GM12878 (cell line): ENCODE data around the gene FOXP1. TPM values are rescaled to one million over a fixed set of nuclear protein-coding genes. Genes with fewer than 3 reads are reported as not detected.

Experiments
- ATAC-seq: fragments of 200-7000 bp; cut with Tn5 transposase; 3 replicates; pipeline ENCODE4 v1.9.1; 2020; ENCODE audit warnings: mild to moderate bottlenecking, moderate library complexity
- BruUV-seq: library from RNA; stranded (reverse); fragments of 400-500 nt; replicated peaks from 2 replicates; lab custom pipeline; 2021; lab: Mats Ljungman, UMichigan
- CTCF ChIA-PET: fragments of 300-600 bp; sonication (Branson Sonifier 250); formaldehyde crosslinking; extraction: SDS; loops from one replicate; lab custom pipeline; 2021; ENCODE audit warnings: inconsistent platforms; lab: Yijun Ruan, JAX
- POLR2A ChIA-PET: fragments of 350-600 bp; formaldehyde crosslinking; extraction: SDS; loops from one replicate; lab custom pipeline; 2021; ENCODE audit warnings: inconsistent platforms; lab: Charles Lee
- RAD21 ChIA-PET: fragments of 300-600 bp; sonication (Branson Sonifier 250); formaldehyde crosslinking; loops from one replicate; lab custom pipeline; 2023; ENCODE audit warnings: antibody characterized with exemption; ENCODE audit not compliant: unreplicated experiment; lab: Charles Lee
- SMC1A ChIA-PET: fragments of 300-600 bp; sonication (Branson Sonifier 250); formaldehyde crosslinking; loops from one replicate; lab custom pipeline; 2023; ENCODE audit not compliant: unreplicated experiment, uncharacterized antibody; lab: Charles Lee
- DNase-seq: peaks from one replicate; pipeline ENCODE4 v3.0.0-alpha.2; 2011; ENCODE audit warnings: low read depth, low spot score
- FAIRE-seq: peaks from 3 replicates; lab custom pipeline; 2011; peaks lifted over from hg19 to GRCh38; lab: Jason Lieb, UNC
- H2AFZ ChIP-seq: 2 replicates; pipeline ENCODE4 v1.6.0; 2011; ENCODE audit warnings: low read depth, low read length, control low read depth; ENCODE audit not compliant: control insufficient read depth
- H3K27ac ChIP-seq: 2 replicates; pipeline ENCODE4 v1.5.1; 2011; ENCODE audit warnings: control low read depth; ENCODE audit not compliant: control insufficient read depth, insufficient read depth
- H3K27me3 ChIP-seq, 2 experiments: replicated peaks in 1 of 2; 2 replicates each; pipeline versions ENCODE4 v1.6.0 to v1.6.1; 2011; ENCODE audit warnings: low read length in 1 of 2; ENCODE audit not compliant: control insufficient read depth in 2 of 2, insufficient read depth in 2 of 2
- H3K36me3 ChIP-seq, 2 experiments: 2 replicates each; pipeline ENCODE4 v1.5.1; 2011; ENCODE audit warnings: low read length in 1 of 2; ENCODE audit not compliant: control insufficient read depth in 2 of 2, insufficient read depth in 2 of 2
- H3K4me1 ChIP-seq: 2 replicates; pipeline ENCODE4 v1.6.1; 2011; ENCODE audit warnings: mild to moderate bottlenecking, low read length, moderate library complexity, mixed read lengths; ENCODE audit not compliant: control insufficient read depth, insufficient read depth
- H3K4me2 ChIP-seq: 2 replicates; pipeline ENCODE4 v1.6.0; 2011; ENCODE audit warnings: control low read depth; ENCODE audit not compliant: control insufficient read depth, insufficient read depth
- H3K4me3 ChIP-seq: fragments of 200-600 bp; sonication (generic); 2 replicates; pipeline ENCODE4 v1.5.1; 2016
- H3K79me2 ChIP-seq: 2 replicates; pipeline ENCODE4 v1.6.0; 2011; ENCODE audit warnings: low read length; ENCODE audit not compliant: control insufficient read depth, insufficient read depth
- H3K9ac ChIP-seq: 2 replicates; pipeline ENCODE4 v1.8.0; 2011; ENCODE audit warnings: low read length, control low read depth, mixed read lengths; ENCODE audit not compliant: control insufficient read depth, insufficient read depth
- H3K9me3 ChIP-seq: replicated peaks from 3 replicates; pipeline ENCODE4 v1.5.1; 2011; ENCODE audit warnings: mild to moderate bottlenecking, low read length; ENCODE audit not compliant: control insufficient read depth, insufficient read depth
- H4K20me1 ChIP-seq: 2 replicates; pipeline ENCODE4 v1.6.0; 2011; ENCODE audit not compliant: control insufficient read depth, insufficient read depth
- EP300 ChIP-seq, 2 experiments: fragments of 150-350 bp in 1 of 2; IDR thresholded peaks; 2 replicates each; pipeline ENCODE4 v1.6.1; 2011 to 2012; ENCODE audit warnings: low read depth in 2 of 2, low read length in 2 of 2, borderline replicate concordance in 1 of 2, improper control_type of control experiment in 1 of 2, inconsistent platforms in 1 of 2; ENCODE audit not compliant: control insufficient read depth in 1 of 2
- ETV6 ChIP-seq, 2 experiments: fragments of 450-650 bp in 1 of 2; IDR thresholded peaks in 1 of 2; conservative IDR thresholded peaks in 1 of 2; 2 replicates each; pipeline ENCODE4 v1.6.1; 2014; ENCODE audit warnings: antibody characterized with exemption in 1 of 2, borderline replicate concordance in 1 of 2, low read depth in 1 of 2, mild to moderate bottlenecking in 1 of 2, moderate library complexity in 1 of 2
- EZH2 ChIP-seq: IDR thresholded peaks from 2 replicates; pipeline ENCODE4 v1.6.1; 2012; ENCODE audit warnings: low read depth, mild to moderate bottlenecking, control low read depth, inconsistent platforms, low read length, borderline replicate concordance; ENCODE audit not compliant: control insufficient read depth
- FOS ChIP-seq: IDR thresholded peaks from 3 replicates; pipeline ENCODE4 v1.6.1; 2011; ENCODE audit warnings: borderline replicate concordance; ENCODE audit not compliant: insufficient read length; ENCODE audit errors: extremely low read depth
- KAT2A ChIP-seq: conservative IDR thresholded peaks from 2 replicates; pipeline ENCODE4 v1.6.1; 2011; ENCODE audit warnings: low read depth, low read length; ENCODE audit not compliant: control insufficient read depth
- KLF5 ChIP-seq: fragments of 450-650 bp; IDR thresholded peaks from 2 replicates; pipeline ENCODE4 v1.6.1; 2014; ENCODE audit warnings: mild to moderate bottlenecking; ENCODE audit not compliant: partially characterized antibody
- MTA3 ChIP-seq: IDR thresholded peaks from 2 replicates; pipeline ENCODE4 v1.6.1; 2012; ENCODE audit warnings: low read length, inconsistent platforms, borderline replicate concordance
- MYB ChIP-seq: fragments of 150-350 bp; IDR thresholded peaks from 2 replicates; pipeline ENCODE4 v1.6.1; 2014; ENCODE audit warnings: mild to moderate bottlenecking, low read depth, low read length, borderline replicate concordance
- NFIC ChIP-seq: IDR thresholded peaks from 2 replicates; pipeline ENCODE4 v1.6.1; 2012; ENCODE audit warnings: low read depth, mild to moderate bottlenecking, inconsistent platforms, low read length, moderate library complexity
- POLR2AphosphoS5 ChIP-seq: IDR thresholded peaks from 2 replicates; pipeline ENCODE4 v1.6.1; 2011; ENCODE audit warnings: mild to moderate bottlenecking, low read length, inconsistent platforms
- RAD51 ChIP-seq: fragments of 450-650 bp; IDR thresholded peaks from 2 replicates; pipeline ENCODE4 v1.6.1; 2016; ENCODE audit warnings: moderate library complexity, mild to moderate bottlenecking, inconsistent platforms
- RFX5 ChIP-seq: IDR thresholded peaks from 2 replicates; pipeline ENCODE4 v1.6.1; 2011; ENCODE audit warnings: low read depth, low read length, improper control_type of control experiment
- SUPT20H ChIP-seq: IDR thresholded peaks from 2 replicates; pipeline ENCODE4 v1.6.1; 2011; ENCODE audit warnings: low read depth, mild to moderate bottlenecking, low read length, moderate library complexity, borderline replicate concordance; ENCODE audit not compliant: control insufficient read depth
- TARDBP ChIP-seq: IDR thresholded peaks from 2 replicates; pipeline ENCODE4 v1.6.1; 2016; ENCODE audit warnings: borderline replicate concordance
- TCF12 ChIP-seq: IDR thresholded peaks from 2 replicates; pipeline ENCODE4 v1.6.1; 2011; ENCODE audit warnings: low read depth, mild to moderate bottlenecking, low read length
- YBX1 ChIP-seq: fragments of 450-650 bp; IDR thresholded peaks from 2 replicates; pipeline ENCODE4 v1.6.1; 2016; ENCODE audit warnings: antibody characterized with exemption
- ZNF384 ChIP-seq: IDR thresholded peaks from 2 replicates; pipeline ENCODE4 v1.6.1; 2012; ENCODE audit warnings: low read depth, mild to moderate bottlenecking, low read length, improper control_type of control experiment, borderline replicate concordance
- ZSCAN29 ChIP-seq: fragments of 450-650 bp; IDR thresholded peaks from 2 replicates; pipeline ENCODE4 v1.6.1; 2017; ENCODE audit warnings: mild to moderate bottlenecking, moderate library complexity
- WGBS: methylation state at CpG from one replicate; pipeline ENCODE4 v1.1.6; 2016; ENCODE audit warnings: low lambda C conversion rate; ENCODE audit not compliant: insufficient replicate concordance, insufficient coverage; ENCODE audit errors: missing lambda C conversion rate; 5-methylcytosine and 5-hydroxymethylcytosine counted together
- in situ Hi-C: fragments of 300-500 bp; cut with MboI; formaldehyde crosslinking; loops from 9 replicates; pipeline ENCODE4 v1.14.3; 2018; ENCODE audit warnings: mixed read lengths
- intact Hi-C: fragments of 100-400 bp; cut with micrococcal nuclease; formaldehyde crosslinking; loops from one replicate; pipeline ENCODE4 v1.14.2; 2022; ENCODE audit not compliant: unreplicated experiment
- polyA plus RNA-seq, 11 experiments: library from polyadenylated mRNA; depleted of rRNA in 4 of 11; unstranded in 6 of 11; stranded (reverse) in 5 of 11; fragments of >200 nt; fragmentation: Nextera tagmentation in 4 of 11; fragmentation: Illumina TruSeq in 1 of 11; extraction: Ambion mirVana in 4 of 11; extraction: Trizol in 1 of 11; gene quantifications; 1 replicate in 1 of 11; 2 replicates in 10 of 11; pipeline versions ENCODE4 v1.2.1 to v1.2.3, GENCODE V29; 2011 to 2016; ENCODE audit warnings: inconsistent platforms in 2 of 11, missing spikeins in 2 of 11, low read depth in 1 of 11
- total RNA-seq, 4 experiments: library from RNA; depleted of rRNA in 3 of 4; stranded (reverse); fragments of >200 nt in 3 of 4; fragmentation: Illumina TruSeq in 1 of 4; extraction: Trizol in 1 of 4; gene quantifications; 2 replicates each; pipeline versions ENCODE4 v1.2.1 to v1.2.3, GENCODE V29; 2013 to 2021
- TF ChIP-seq, protein P1 (sequence below): IDR thresholded peaks from 2 replicates; pipeline ENCODE4 v1.6.1; 2011; ENCODE audit warnings: low read depth, mild to moderate bottlenecking, low read length, moderate library complexity, borderline replicate concordance; ENCODE audit errors: extremely low read depth

FOXP1 gene
- total and polyA plus RNA-seq, 10 of the 15 experiments (the other 5 are each of a cell fraction or from before 2014, with no cell fraction given): 0.05 to 1.6 (median 0.20) TPM; not detected in 1

DNA sequence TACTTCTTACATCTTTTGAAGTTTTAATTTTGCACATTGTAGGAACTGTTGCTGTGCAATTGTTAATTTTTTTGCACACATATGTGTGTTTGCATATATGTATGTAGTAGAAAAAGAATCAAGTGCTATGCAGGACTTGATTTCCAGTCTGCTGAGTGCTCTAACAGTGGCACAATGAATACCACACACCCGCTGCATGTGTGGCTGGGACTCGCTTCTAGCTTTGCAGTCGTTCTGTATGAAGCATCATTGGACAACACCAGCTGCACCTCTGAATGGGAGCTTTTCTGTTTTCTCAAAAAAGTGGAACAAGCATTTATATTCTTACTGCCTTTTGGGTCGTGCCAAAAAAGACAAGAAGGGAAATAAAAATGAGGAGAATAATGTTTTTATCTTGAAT is 564.7 kb downstream of the FOXP1 start:
- in situ Hi-C loops: no loop called here
- ChIA-PET RAD21 (no interaction called here), CTCF (no interaction called here), POLR2A (no interaction called here), SMC1A (interaction anchor here (1.4 kb wide), 1 partner anchor 13 kb away, joined by 3 read pairs; no protein-coding TSS in a partner anchor)
- Histone ChIP-seq H3K36me3 (no peaks in the 10 kb centered on the region), H3K27ac (no peak overlapping the region), H3K4me3 (no peak overlapping the region), H3K9ac (no peak overlapping the region), H3K9me3 (no peaks in the 10 kb centered on the region), H3K79me2 (no peaks in the 10 kb centered on the region), H3K4me2 (no peak overlapping the region), H3K27me3 (peaks cover 0 to 1% of the 10 kb centered on the region in 2 experiments; a peak in 2 of 4 replicates), H3K4me1 (no peaks in the 10 kb centered on the region), H4K20me1 (no peaks in the 10 kb centered on the region), H2AFZ (no peak overlapping the region)
- DNase-seq: no peak
- intact Hi-C loops: no loop called here
- FAIRE-seq: no peak
- no peak for ATAC-seq
- TF ChIP-seq TARDBP (no peak), ZSCAN29 (no peak), EP300 (IDR thresholded peaks at IDR 0.05; ENCODE audit: borderline replicate concordance in 1 of 2, control insufficient read depth in 1 of 2, low read depth in 2 of 2, low read length in 2 of 2) (no peak), ETV6 (conservative IDR thresholded peaks at IDR 0.05 in 1 of 2, IDR thresholded peaks at IDR 0.05 in 1 of 2; ENCODE audit: borderline replicate concordance in 1 of 2, low read depth in 1 of 2) (no peak), ZNF384 (no peak), SUPT20H (no peak), KAT2A (no peak), MTA3 (no peak), YBX1 (no peak), RFX5 (no peak), RAD51 (no peak), KLF5 (no peak), TCF12 (no peak), POLR2AphosphoS5 (no peak), EZH2 (no peak), NFIC (no peak), FOS (no peak), MYB (no peak)
- TF ChIP-seq, protein P1, sequence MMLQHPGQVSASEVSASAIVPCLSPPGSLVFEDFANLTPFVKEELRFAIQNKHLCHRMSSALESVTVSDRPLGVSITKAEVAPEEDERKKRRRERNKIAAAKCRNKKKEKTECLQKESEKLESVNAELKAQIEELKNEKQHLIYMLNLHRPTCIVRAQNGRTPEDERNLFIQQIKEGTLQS: no peak
- no TSS peak for BruUV-seq
- WGBS: 29% methylated on average over 4 of the region's 4 CpGs
